C4-2B (cell line): Measurements from ENCODE around the gene KIAA0408.

ENCODE experiments used
- CTCF ChIP-seq: fragments of 450-650 bp; conservative IDR thresholded peaks from 2 replicates; pipeline ENCODE4 v1.5.1; 2017; ENCODE audit warnings: mild to moderate bottlenecking
- ZFX ChIP-seq: fragments of 450-650 bp; IDR thresholded peaks from 2 replicates; pipeline ENCODE4 v1.6.1; 2017

DNA sequence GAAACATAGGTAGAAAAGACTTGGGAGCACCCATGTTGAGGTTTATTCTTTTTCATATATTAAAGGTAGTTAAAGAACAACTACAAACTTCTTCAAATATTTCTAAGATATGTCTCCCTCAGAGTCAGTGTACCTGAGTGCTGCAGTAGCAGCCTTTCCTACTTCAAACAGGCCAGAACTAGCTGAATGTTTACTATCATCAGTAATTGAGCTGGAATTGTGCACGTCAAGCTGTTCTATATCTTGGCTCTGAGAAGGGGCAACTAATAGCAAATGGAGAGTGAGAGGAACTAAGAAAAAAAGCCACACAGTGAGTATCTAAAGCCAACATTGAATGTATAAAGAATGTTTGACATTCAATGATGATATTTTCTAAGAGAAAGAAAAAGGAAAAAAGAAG is 38.2 kb upstream of the KIAA0408 start:
- TF ChIP-seq CTCF (no peak), ZFX (no peak)
